ENCODE data around the gene LHX3. TPM values are rescaled to one million over a fixed set of nuclear protein-coding genes. Genes with fewer than 3 reads are reported as not detected.

LHX3 gene
- total RNA-seq, 2 donors from 2014 or later = not detected

GRCh38 chr9:136247947-136248637 is 43.2 kb upstream of the LHX3 start:
- Histone ChIP-seq H3K4me3 (no peak overlapping the region), H3K9me3 (no peaks in the 10 kb centered on the region), H3K4me1 (ENCODE audit: control insufficient read depth in 1 of 2, low read depth in 2 of 2) (peaks cover 8 to 13% of the 10 kb centered on the region in 2 donors), H3K27me3 (replicated peaks; ENCODE audit: insufficient read depth) (no peaks in the 10 kb centered on the region), H3K27ac (no peak overlapping the region), H3K36me3 (no peaks in the 10 kb centered on the region)
- DNase-seq (ENCODE audit: low spot score) (no peak), ATAC-seq (ENCODE audit: insufficient number of reproducible peaks, low FRiP score, low read depth) (no peak)
- no peak for TF ChIP-seq CTCF (IDR thresholded peaks at IDR 0.05)

GRCh38 chr9:136247551-136247916 is 42.6 kb upstream of the LHX3 start:
- peaks cover 8 to 13% of the 10 kb centered on the region in 2 donors for H3K4me1 ChIP-seq (ENCODE audit: control insufficient read depth in 1 of 2, low read depth in 2 of 2)

GRCh38 chr9:136246849-136247550 is 42.1 kb upstream of the LHX3 start:
- DNase-seq (ENCODE audit: low spot score) (no peak), ATAC-seq (ENCODE audit: insufficient number of reproducible peaks, low FRiP score, low read depth) (no peak)
- Histone ChIP-seq H3K27ac (no peak overlapping the region), H3K4me1 (ENCODE audit: control insufficient read depth in 1 of 2, low read depth in 2 of 2) (peaks cover 8 to 13% of the 10 kb centered on the region in 2 donors), H3K27me3 (replicated peaks; ENCODE audit: insufficient read depth) (no peaks in the 10 kb centered on the region), H3K36me3 (no peaks in the 10 kb centered on the region), H3K4me3 (no peak overlapping the region), H3K9me3 (no peaks in the 10 kb centered on the region)
- TF ChIP-seq CTCF (IDR thresholded peaks at IDR 0.05) = no peak

More at GRCh38 chr9:136247551-136247916, 42.6 kb upstream of the LHX3 start:
- ATAC-seq (ENCODE audit: insufficient number of reproducible peaks, low FRiP score, low read depth) (no peak), DNase-seq (ENCODE audit: low spot score) (no peak)
- TF ChIP-seq CTCF (IDR thresholded peaks at IDR 0.05) = no peak
- Histone ChIP-seq H3K36me3 (no peaks in the 10 kb centered on the region), H3K4me3 (no peak overlapping the region), H3K9me3 (no peaks in the 10 kb centered on the region), H3K27ac (no peak overlapping the region), H3K27me3 (replicated peaks; ENCODE audit: insufficient read depth) (no peaks in the 10 kb centered on the region)

GRCh38 chr9:136245219-136246150 is 40.6 kb upstream of the LHX3 start, which contains the start of gene QSOX2:
Gene QSOX2, minus strand, starts transcription at chr9:136245812. Its CDS starts 9 bp downstream, at chr9:136245803.
- no peaks in the 10 kb centered on the region for H3K9me3 ChIP-seq
- H3K4me1 ChIP-seq (ENCODE audit: control insufficient read depth in 1 of 2, low read depth in 2 of 2) = peaks cover 8 to 13% of the 10 kb centered on the region in 2 donors
- no peaks in the 10 kb centered on the region for H3K36me3 ChIP-seq
- ATAC-seq (ENCODE audit: insufficient number of reproducible peaks, low FRiP score, low read depth) (peak; percentile 44), DNase-seq (ENCODE audit: low spot score) (peak; percentile 15)
- no peak for TF ChIP-seq CTCF (IDR thresholded peaks at IDR 0.05)
- H3K27me3 ChIP-seq (replicated peaks; ENCODE audit: insufficient read depth) = no peaks in the 10 kb centered on the region
- H3K27ac ChIP-seq = peak within 1 kb of the TSS in 1 of 2 donors; percentile 36
- H3K4me3 ChIP-seq = peak within 1 kb of the TSS; percentile 83

- Histone ChIP-seq H3K9me3 (no peaks in the 10 kb centered on the region), H3K36me3 (no peaks in the 10 kb centered on the region), H3K4me1 (ENCODE audit: control insufficient read depth in 1 of 2, low read depth in 2 of 2) (peaks cover 8 to 13% of the 10 kb centered on the region in 2 donors), H3K4me3 (peak overlapping the region; percentile 83), H3K27me3 (replicated peaks; ENCODE audit: insufficient read depth) (no peaks in the 10 kb centered on the region), H3K27ac (no peak overlapping the region)
- DNase-seq (ENCODE audit: low spot score) = no peak
- ATAC-seq (ENCODE audit: insufficient number of reproducible peaks, low FRiP score, low read depth) = no peak
- TF ChIP-seq CTCF (IDR thresholded peaks at IDR 0.05) = no peak
Measured at GRCh38 chr9:136244969-136245218, 40.0 kb upstream of the LHX3 start.
